Left colon (tissue), 2 donors: ENCODE results near the gene MDK. TPM values are rescaled to one million over a fixed set of nuclear protein-coding genes. Genes with fewer than 3 reads are reported as not detected.

Experiments
- ATAC-seq: fragments of 200-7000 bp; cut with Tn5 transposase; one replicate; pipeline ENCODE4 v1.9.1; 2020; ENCODE audit warnings: mild to moderate bottlenecking, moderate library complexity
- DNase-seq, 2 donors: peaks; one replicate each; pipeline ENCODE4 v3.0.0-alpha.2; 2020
- intact Hi-C, 2 donors: fragments of 100-400 bp; cut with DNase I in 1 of 2; cut with micrococcal nuclease in 1 of 2; formaldehyde crosslinking; loops; one replicate each; pipeline versions ENCODE4 v1.11.2 to v1.14.0; 2022; cut with DNase I, micrococcal nuclease
- total RNA-seq, 2 donors: library from RNA; stranded (reverse); fragmentation: NEBNext Ultra II Directional; extraction: Animal tissue kit (Norgen Biotek cat#: 25700); gene quantifications; one replicate each; pipeline ENCODE4 v1.2.1, GENCODE V29; 2021
- donor health status: DM: no; HTN: no; CAD: no.
- donor health status: DM: yes; HTN: yes; CAD: no.

MDK gene
- total RNA-seq, 2 donors from 2014 or later = 136 to 195 TPM

GRCh38 chr11:46346886-46347636 is 34.4 kb upstream of the MDK start, which contains the start of gene DGKZ:
Gene DGKZ, plus strand, starts transcription at chr11:46347463. Its CDS starts 197 bp downstream, at chr11:46347660.
- peak; percentile 82 to 89 for DNase-seq
- peak; percentile 81 for ATAC-seq
- intact Hi-C loops = no loop called here

- intact Hi-C loops = no loop called here
- DNase-seq = peak in 1 of 2 donors; percentile 52
- peak; percentile 22 for ATAC-seq
These were observed 33.7 kb upstream of the MDK start for GRCh38 chr11:46347637-46348311.

GRCh38 chr11:46348566-46349401 is 32.7 kb upstream of the MDK start:
- ATAC-seq (peak; percentile 49), DNase-seq (peak in 1 of 2 donors; percentile 60)
- intact Hi-C loops = no loop called here

- DNase-seq (no peak), ATAC-seq (no peak)
- intact Hi-C loops = no loop called here
These were observed 30.8 kb upstream of the MDK start for GRCh38 chr11:46350695-46351094.

- intact Hi-C loops = no loop called here
These were observed 30.3 kb upstream of the MDK start for GRCh38 chr11:46351148-46351547.

GRCh38 chr11:46351606-46352005 is 29.9 kb upstream of the MDK start:
- no peak for ATAC-seq
- DNase-seq = no peak
- intact Hi-C loops = no loop called here

More at GRCh38 chr11:46351148-46351547, 30.3 kb upstream of the MDK start:
- no peak for ATAC-seq
- no peak for DNase-seq

GRCh38 chr11:46352063-46352841 is 29.2 kb upstream of the MDK start:
- ATAC-seq (no peak), DNase-seq (no peak)
- intact Hi-C loops = no loop called here

- ATAC-seq (no peak), DNase-seq (no peak)
- intact Hi-C loops = no loop called here
These were observed 27.8 kb upstream of the MDK start for GRCh38 chr11:46353698-46354097.

GRCh38 chr11:46356924-46357482 is 24.5 kb upstream of the MDK start:
- intact Hi-C loops = no loop called here
- ATAC-seq (no peak), DNase-seq (no peak)

- DNase-seq (peak in 1 of 2 donors; percentile 31), ATAC-seq (peak; percentile 84)
- intact Hi-C loops = no loop called here
These were observed 24.0 kb upstream of the MDK start for GRCh38 chr11:46357483-46357936.

- intact Hi-C loops = no loop called here
- DNase-seq = no peak
- no peak for ATAC-seq
These were observed 21.5 kb upstream of the MDK start for GRCh38 chr11:46359953-46360352.

- no peak for DNase-seq
- intact Hi-C loops = no loop called here
- ATAC-seq = no peak
These were observed 20.6 kb upstream of the MDK start for GRCh38 chr11:46360878-46361277.

GRCh38 chr11:46361283-46362155 is 19.9 kb upstream of the MDK start:
- intact Hi-C loops = no loop called here
- ATAC-seq = peak; percentile 11
- DNase-seq = peak in 1 of 2 donors; percentile 52

GRCh38 chr11:46362156-46363030 is 19.1 kb upstream of the MDK start:
- DNase-seq = no peak
- intact Hi-C loops = no loop called here
- ATAC-seq = no peak

- DNase-seq = peak in 1 of 2 donors; percentile 32
- intact Hi-C loops = no loop called here
- peak; percentile 29 for ATAC-seq
These were observed 18.4 kb upstream of the MDK start for GRCh38 chr11:46363031-46363407.

GRCh38 chr11:46363455-46364005 is 17.9 kb upstream of the MDK start:
- DNase-seq (no peak), ATAC-seq (no peak)
- intact Hi-C loops = no loop called here
